GM12875 (cell line): ENCODE data around the gene SLC35B2.

ENCODE experiments used
- H3K4me3 ChIP-seq: one replicate; pipeline ENCODE4 v1.5.1; 2011; ENCODE audit warnings: low read depth, low read length, control low read depth
- TF ChIP-seq, protein P1 (sequence below): IDR thresholded peaks from 2 replicates; pipeline ENCODE4 v1.5.1; 2011; ENCODE audit warnings: low read depth, mild to moderate bottlenecking, control low read depth, inconsistent platforms, low read length, moderate library complexity, borderline replicate concordance; ENCODE audit not compliant: insufficient read depth

The SLC35B2 gene

DNA sequence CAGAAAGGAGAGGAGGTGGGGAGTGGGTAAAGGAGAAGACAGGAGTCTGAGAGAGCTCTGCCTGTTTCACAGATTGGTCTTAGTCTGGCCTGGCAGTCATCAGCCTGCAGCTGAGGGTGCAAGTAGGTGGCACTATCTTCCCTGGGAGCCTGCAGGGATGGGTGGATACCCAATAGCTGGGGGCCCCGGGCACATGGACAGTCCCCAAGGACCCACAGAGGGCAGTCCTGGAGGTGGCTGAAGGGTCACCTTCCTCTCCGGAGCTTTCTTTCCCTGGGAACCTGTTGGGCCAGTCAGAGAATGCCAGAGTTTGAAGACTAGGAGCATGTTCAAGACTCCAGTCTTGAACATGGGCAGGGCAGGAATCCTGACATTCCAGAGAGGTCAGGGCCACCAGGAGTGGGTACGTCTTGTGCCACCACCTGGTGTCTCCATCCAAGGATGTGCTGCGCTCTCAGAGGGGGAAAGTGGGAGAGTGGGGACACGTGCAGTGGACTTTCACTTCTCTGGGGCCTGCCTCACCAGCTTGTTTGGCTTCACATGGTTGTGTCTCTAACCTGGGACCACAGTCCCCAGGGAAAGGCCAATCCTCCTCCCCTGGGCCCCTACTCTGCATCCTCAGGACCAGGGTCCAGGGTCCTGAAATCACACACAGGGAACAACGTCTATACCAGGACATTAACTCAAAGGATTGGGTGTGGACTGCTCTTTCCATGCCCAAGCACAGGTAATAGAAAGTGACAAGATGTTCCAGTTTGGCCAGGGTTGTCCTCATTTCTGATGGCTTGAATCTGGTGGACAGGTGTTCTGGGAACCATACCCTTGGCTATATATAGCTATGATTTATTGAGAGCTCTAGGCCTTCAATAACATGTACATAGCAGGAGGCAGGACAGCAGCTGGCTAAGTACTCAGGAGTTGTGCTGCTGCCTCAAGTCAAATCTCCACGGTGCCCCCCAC is 37.8 kb upstream of the SLC35B2 start:
- H3K4me3 ChIP-seq: no peak overlapping the region

DNA sequence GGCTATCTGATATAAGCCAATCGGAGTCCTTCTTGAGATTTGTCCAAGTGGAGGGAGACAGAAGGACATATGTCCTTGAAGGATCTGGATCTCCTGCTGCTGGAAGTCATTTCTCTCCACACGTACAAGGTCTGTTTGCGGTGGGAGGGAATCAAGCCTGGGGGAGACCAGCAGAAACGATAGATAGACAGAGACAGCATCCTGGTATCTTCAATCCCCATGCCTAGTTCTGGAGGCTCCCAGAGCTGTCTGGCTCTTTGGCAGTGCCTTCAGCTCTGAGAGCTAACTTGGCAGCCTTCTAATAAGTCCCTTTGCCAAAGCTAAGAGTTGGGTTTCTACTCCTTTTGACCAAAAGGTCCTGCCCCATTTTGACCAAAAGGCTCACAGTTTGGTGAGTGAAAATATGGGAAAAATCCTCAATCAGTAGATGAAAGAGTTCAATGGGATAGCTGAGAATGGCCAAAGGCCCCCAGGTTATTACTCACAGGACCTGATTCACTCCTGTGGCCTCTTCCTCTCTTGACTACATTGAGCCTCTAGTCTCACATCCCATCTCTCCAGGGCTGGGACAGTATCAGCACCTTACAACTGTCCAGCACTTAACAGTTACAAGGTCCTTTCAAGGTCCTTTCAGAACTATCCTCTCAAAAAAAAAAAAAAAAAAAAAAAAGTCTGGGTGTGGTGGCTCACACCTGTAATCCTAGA is 35.5 kb upstream of the SLC35B2 start:
- no peak overlapping the region for H3K4me3 ChIP-seq
- TF ChIP-seq, protein P1, sequence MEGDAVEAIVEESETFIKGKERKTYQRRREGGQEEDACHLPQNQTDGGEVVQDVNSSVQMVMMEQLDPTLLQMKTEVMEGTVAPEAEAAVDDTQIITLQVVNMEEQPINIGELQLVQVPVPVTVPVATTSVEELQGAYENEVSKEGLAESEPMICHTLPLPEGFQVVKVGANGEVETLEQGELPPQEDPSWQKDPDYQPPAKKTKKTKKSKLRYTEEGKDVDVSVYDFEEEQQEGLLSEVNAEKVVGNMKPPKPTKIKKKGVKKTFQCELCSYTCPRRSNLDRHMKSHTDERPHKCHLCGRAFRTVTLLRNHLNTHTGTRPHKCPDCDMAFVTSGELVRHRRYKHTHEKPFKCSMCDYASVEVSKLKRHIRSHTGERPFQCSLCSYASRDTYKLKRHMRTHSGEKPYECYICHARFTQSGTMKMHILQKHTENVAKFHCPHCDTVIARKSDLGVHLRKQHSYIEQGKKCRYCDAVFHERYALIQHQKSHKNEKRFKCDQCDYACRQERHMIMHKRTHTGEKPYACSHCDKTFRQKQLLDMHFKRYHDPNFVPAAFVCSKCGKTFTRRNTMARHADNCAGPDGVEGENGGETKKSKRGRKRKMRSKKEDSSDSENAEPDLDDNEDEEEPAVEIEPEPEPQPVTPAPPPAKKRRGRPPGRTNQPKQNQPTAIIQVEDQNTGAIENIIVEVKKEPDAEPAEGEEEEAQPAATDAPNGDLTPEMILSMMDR: no peak

More for the DNA sequence above, 37.8 kb upstream of the SLC35B2 start:
- TF ChIP-seq, protein P1: no peak

- TF ChIP-seq, protein P1: no peak
- H3K4me3 ChIP-seq: no peak overlapping the region
Observed at GRCh38 chr6:44291841-44292240, 34.5 kb upstream of the SLC35B2 start.

GRCh38 chr6:44289726-44290260 is 32.5 kb upstream of the SLC35B2 start:
- no peak overlapping the region for H3K4me3 ChIP-seq
- TF ChIP-seq, protein P1: no peak

- H3K4me3 ChIP-seq: no peak overlapping the region
- TF ChIP-seq, protein P1: no peak
Observed at GRCh38 chr6:44286747-44287146, 29.4 kb upstream of the SLC35B2 start.

DNA sequence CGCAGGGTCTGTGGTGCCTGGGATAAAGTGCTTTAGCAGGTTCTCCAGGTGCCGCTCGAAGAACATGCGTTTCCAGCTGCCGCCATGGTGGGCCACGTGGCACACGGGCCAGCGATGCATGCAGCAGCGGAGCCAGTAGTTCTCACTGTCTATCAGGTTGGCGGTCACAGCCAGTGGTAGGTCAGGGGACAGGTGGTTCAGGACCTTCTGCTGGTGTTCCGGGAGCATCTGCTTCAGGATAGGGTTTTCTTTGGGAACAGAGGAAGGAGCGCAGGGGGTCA is 28.9 kb upstream of the SLC35B2 start:
- TF ChIP-seq, protein P1: no peak
- H3K4me3 ChIP-seq: no peak overlapping the region
